K562 (cell line): ENCODE measurements around the gene SNX30. TPM values are rescaled to one million over a fixed set of nuclear protein-coding genes. Genes with fewer than 3 reads are reported as not detected.

Source experiments
- BRF2 ChIP-seq: IDR thresholded peaks from 3 replicates; pipeline ENCODE4 v1.6.1; 2011; ENCODE audit warnings: borderline replicate concordance, mild to moderate bottlenecking; ENCODE audit not compliant: insufficient read length, insufficient read depth
- ESRRA ChIP-seq: fragments of 450-650 bp; IDR thresholded peaks from 2 replicates; pipeline ENCODE4 v1.6.1; 2014; ENCODE audit warnings: low read depth, mild to moderate bottlenecking, moderate library complexity, borderline replicate concordance
- KLF6 ChIP-seq: fragments of 250-450 bp; sonication (Bioruptor Pico); IDR thresholded peaks from 2 replicates; pipeline ENCODE4 v1.4.0; 2020; ENCODE audit warnings: mild to moderate bottlenecking, moderate library complexity, borderline replicate concordance
- NCOA6 ChIP-seq: fragments of 450-650 bp; IDR thresholded peaks from 2 replicates; pipeline ENCODE4 v1.6.1; 2017; ENCODE audit warnings: mild to moderate bottlenecking
- POLR2AphosphoS2 ChIP-seq: IDR thresholded peaks from 2 replicates; pipeline ENCODE4 v1.6.1; 2012; ENCODE audit warnings: low read length, improper control_type of control experiment
- ZNF224 ChIP-seq: sonication (generic); formaldehyde crosslinking; IDR thresholded peaks from 2 replicates; pipeline ENCODE4 v1.8.0; 2022; ENCODE audit warnings: mild to moderate bottlenecking, missing genetic modification reagents
- ZNF263 ChIP-seq: sonication (generic); formaldehyde crosslinking; IDR thresholded peaks from 2 replicates; pipeline ENCODE4 v1.8.0; 2022; ENCODE audit warnings: mild to moderate bottlenecking, missing genetic modification reagents, borderline replicate concordance
- ZNF444 ChIP-seq: fragments of 250-450 bp; sonication (Bioruptor Pico); IDR thresholded peaks from 2 replicates; pipeline ENCODE4 v1.4.0; 2020; ENCODE audit warnings: mild to moderate bottlenecking, moderate library complexity
- polyA plus RNA-seq, 8 experiments: library from polyadenylated mRNA; depleted of rRNA in 4 of 8; stranded (reverse) in 5 of 8; unstranded in 3 of 8; fragments of >200 nt; fragmentation: Nextera tagmentation in 2 of 8; fragmentation: Illumina TruSeq in 1 of 8; extraction: Ambion mirVana in 2 of 8; extraction: Trizol in 1 of 8; gene quantifications; 2 replicates each; pipeline versions ENCODE4 v1.2.1 to v1.2.3, GENCODE V29; 2011 to 2014; ENCODE audit warnings: inconsistent platforms in 1 of 8, missing spikeins in 1 of 8
- total RNA-seq, 7 experiments: library from RNA; depleted of rRNA in 6 of 7; stranded (reverse); fragments of >200 nt in 6 of 7; fragmentation: Illumina TruSeq in 2 of 7; extraction: Trizol in 2 of 7; gene quantifications; 2 replicates each; pipeline versions ENCODE4 v1.2.1 to v1.2.3, GENCODE V29; 2011 to 2021; ENCODE audit warnings: low replicate concordance in 1 of 7
- TF ChIP-seq, protein P1 (sequence below): fragments of 200-600 bp; sonication (generic); IDR thresholded peaks from one replicate; pipeline ENCODE4 v1.6.1; 2012; ENCODE audit warnings: mild to moderate bottlenecking, low read depth, low read length, inconsistent platforms
- TF ChIP-seq, protein P2 (sequence below): fragments of 450-650 bp; IDR thresholded peaks from 2 replicates; pipeline ENCODE4 v1.6.1; 2018; ENCODE audit warnings: mild to moderate bottlenecking, low read depth; ENCODE audit not compliant: partially characterized antibody

The SNX30 gene
- total and polyA plus RNA-seq, 9 of the 15 experiments (the other 6 are each of a cell fraction or from before 2014, with no cell fraction given) = 0.76 to 5.9 (median 3.3) TPM

DNA sequence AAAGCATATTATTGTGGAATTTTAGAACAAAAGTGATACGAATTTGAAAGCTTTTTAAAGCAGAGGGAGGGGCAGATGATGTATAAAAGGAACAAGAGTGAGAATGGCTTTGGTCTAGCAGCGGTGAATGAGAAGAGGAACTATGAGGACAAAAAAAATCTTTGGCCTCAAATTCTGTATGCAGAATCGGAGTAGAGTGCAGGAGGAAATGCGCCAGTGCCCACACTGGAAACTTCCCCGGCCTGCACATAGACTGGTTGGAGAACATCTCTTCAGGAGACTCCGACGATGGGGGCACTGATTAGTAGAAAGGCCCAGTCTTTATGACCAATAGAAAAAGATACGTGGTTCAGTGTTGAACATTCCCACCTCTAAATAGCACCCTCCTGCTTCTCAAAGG lies 88.8 kb downstream of the SNX30 start (continued):
- TF ChIP-seq, protein P1, sequence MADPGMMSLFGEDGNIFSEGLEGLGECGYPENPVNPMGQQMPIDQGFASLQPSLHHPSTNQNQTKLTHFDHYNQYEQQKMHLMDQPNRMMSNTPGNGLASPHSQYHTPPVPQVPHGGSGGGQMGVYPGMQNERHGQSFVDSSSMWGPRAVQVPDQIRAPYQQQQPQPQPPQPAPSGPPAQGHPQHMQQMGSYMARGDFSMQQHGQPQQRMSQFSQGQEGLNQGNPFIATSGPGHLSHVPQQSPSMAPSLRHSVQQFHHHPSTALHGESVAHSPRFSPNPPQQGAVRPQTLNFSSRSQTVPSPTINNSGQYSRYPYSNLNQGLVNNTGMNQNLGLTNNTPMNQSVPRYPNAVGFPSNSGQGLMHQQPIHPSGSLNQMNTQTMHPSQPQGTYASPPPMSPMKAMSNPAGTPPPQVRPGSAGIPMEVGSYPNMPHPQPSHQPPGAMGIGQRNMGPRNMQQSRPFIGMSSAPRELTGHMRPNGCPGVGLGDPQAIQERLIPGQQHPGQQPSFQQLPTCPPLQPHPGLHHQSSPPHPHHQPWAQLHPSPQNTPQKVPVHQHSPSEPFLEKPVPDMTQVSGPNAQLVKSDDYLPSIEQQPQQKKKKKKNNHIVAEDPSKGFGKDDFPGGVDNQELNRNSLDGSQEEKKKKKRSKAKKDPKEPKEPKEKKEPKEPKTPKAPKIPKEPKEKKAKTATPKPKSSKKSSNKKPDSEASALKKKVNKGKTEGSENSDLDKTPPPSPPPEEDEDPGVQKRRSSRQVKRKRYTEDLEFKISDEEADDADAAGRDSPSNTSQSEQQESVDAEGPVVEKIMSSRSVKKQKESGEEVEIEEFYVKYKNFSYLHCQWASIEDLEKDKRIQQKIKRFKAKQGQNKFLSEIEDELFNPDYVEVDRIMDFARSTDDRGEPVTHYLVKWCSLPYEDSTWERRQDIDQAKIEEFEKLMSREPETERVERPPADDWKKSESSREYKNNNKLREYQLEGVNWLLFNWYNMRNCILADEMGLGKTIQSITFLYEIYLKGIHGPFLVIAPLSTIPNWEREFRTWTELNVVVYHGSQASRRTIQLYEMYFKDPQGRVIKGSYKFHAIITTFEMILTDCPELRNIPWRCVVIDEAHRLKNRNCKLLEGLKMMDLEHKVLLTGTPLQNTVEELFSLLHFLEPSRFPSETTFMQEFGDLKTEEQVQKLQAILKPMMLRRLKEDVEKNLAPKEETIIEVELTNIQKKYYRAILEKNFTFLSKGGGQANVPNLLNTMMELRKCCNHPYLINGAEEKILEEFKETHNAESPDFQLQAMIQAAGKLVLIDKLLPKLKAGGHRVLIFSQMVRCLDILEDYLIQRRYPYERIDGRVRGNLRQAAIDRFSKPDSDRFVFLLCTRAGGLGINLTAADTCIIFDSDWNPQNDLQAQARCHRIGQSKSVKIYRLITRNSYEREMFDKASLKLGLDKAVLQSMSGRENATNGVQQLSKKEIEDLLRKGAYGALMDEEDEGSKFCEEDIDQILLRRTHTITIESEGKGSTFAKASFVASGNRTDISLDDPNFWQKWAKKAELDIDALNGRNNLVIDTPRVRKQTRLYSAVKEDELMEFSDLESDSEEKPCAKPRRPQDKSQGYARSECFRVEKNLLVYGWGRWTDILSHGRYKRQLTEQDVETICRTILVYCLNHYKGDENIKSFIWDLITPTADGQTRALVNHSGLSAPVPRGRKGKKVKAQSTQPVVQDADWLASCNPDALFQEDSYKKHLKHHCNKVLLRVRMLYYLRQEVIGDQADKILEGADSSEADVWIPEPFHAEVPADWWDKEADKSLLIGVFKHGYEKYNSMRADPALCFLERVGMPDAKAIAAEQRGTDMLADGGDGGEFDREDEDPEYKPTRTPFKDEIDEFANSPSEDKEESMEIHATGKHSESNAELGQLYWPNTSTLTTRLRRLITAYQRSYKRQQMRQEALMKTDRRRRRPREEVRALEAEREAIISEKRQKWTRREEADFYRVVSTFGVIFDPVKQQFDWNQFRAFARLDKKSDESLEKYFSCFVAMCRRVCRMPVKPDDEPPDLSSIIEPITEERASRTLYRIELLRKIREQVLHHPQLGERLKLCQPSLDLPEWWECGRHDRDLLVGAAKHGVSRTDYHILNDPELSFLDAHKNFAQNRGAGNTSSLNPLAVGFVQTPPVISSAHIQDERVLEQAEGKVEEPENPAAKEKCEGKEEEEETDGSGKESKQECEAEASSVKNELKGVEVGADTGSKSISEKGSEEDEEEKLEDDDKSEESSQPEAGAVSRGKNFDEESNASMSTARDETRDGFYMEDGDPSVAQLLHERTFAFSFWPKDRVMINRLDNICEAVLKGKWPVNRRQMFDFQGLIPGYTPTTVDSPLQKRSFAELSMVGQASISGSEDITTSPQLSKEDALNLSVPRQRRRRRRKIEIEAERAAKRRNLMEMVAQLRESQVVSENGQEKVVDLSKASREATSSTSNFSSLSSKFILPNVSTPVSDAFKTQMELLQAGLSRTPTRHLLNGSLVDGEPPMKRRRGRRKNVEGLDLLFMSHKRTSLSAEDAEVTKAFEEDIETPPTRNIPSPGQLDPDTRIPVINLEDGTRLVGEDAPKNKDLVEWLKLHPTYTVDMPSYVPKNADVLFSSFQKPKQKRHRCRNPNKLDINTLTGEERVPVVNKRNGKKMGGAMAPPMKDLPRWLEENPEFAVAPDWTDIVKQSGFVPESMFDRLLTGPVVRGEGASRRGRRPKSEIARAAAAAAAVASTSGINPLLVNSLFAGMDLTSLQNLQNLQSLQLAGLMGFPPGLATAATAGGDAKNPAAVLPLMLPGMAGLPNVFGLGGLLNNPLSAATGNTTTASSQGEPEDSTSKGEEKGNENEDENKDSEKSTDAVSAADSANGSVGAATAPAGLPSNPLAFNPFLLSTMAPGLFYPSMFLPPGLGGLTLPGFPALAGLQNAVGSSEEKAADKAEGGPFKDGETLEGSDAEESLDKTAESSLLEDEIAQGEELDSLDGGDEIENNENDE = no peak
- no peak for TF ChIP-seq NCOA6
- no peak for TF ChIP-seq ZNF263 (CRISPR knock-in tag)
- no peak for TF ChIP-seq ZNF224 (CRISPR knock-in tag)
- TF ChIP-seq BRF2 = no peak
- TF ChIP-seq KLF6 (CRISPR knock-in tag) = no peak
- TF ChIP-seq, protein P2, sequence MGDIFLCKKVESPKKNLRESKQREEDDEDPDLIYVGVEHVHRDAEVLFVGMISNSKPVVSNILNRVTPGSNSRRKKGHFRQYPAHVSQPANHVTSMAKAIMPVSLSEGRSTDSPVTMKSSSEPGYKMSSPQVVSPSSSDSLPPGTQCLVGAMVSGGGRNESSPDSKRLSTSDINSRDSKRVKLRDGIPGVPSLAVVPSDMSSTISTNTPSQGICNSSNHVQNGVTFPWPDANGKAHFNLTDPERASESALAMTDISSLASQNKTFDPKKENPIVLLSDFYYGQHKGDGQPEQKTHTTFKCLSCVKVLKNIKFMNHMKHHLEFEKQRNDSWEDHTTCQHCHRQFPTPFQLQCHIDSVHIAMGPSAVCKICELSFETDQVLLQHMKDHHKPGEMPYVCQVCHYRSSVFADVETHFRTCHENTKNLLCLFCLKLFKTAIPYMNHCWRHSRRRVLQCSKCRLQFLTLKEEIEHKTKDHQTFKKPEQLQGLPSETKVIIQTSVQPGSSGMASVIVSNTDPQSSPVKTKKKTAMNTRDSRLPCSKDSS = no peak
- TF ChIP-seq POLR2AphosphoS2 = no peak
- no peak for TF ChIP-seq ESRRA
- TF ChIP-seq ZNF444 = no peak
